Measurements from ENCODE around the gene CCNT2. TPM values are rescaled to one million over a fixed set of nuclear protein-coding genes. Genes with fewer than 3 reads are reported as not detected.
"Not testable (repeated sequence)": the region's sequence is repeated elsewhere in the genome, so short reads cannot be mapped to it uniquely, and the experiment has no call there.

CCNT2 gene
- total RNA-seq, result 101 TPM

GRCh38 chr2:134918526-134919340 lies at the start of gene CCNT2:
CCNT2 (plus strand) TSS chr2:134918822; CDS start chr2:134918855, 33 bp downstream.
- DNase-seq (ENCODE audit: low spot score), result peak; percentile 100

GRCh38 chr2:134869946-134870736 lies 48.5 kb upstream of the CCNT2 start:
- no peak for DNase-seq (ENCODE audit: low spot score)

DNA sequence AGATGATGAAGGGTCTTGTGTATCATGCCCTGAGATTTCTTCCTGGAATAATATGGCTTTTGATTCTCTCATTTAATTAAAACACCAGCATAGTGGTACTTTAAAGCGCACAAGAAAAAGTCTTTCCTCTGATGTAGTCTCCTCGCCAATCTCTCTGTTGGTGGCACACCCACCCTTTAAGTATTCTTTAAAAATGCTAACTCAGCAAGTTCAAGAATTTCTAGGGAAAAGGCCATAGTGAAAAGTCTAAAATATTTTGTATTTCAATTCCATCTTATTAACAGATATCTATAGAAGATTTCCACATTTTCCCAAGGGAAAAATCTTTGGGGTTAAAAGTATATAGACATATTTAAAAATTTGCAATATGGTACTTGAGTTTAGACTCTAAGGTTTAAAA lies 45.5 kb upstream of the CCNT2 start:
- no peak for DNase-seq (ENCODE audit: low spot score)

GRCh38 chr2:134875309-134875708 lies 43.3 kb upstream of the CCNT2 start:
- no peak for DNase-seq (ENCODE audit: low spot score)

- DNase-seq (ENCODE audit: low spot score), result no peak
These were observed 35.8 kb upstream of the CCNT2 start for GRCh38 chr2:134882773-134883172.

GRCh38 chr2:134883552-134884293 lies 34.9 kb upstream of the CCNT2 start:
- no peak for DNase-seq (ENCODE audit: low spot score)

GRCh38 chr2:134884435-134884834 lies 34.2 kb upstream of the CCNT2 start:
- no peak for DNase-seq (ENCODE audit: low spot score)

GRCh38 chr2:134892282-134893035 lies 26.2 kb upstream of the CCNT2 start:
- no peak for DNase-seq (ENCODE audit: low spot score)

GRCh38 chr2:134897932-134898331 lies 20.7 kb upstream of the CCNT2 start:
- no peak for DNase-seq (ENCODE audit: low spot score)

DNA sequence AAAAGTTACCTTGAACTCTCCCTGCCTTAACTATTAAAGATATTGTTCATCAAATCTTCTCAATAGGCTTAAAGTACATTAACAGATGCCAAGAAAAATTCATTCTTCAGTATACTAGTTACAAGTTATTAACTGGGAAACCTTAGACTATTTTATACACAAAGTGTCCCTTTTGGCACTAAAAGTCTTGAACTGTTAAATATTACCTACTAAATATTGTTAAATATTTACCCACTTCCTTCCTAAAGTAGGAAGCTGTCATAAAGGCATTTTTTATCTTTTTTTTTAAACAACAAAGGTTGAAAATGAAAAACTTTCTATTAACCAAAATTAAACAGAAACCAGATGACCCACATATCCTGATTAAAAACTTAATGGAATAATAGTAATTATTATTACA lies 19.4 kb upstream of the CCNT2 start:
- no peak for DNase-seq (ENCODE audit: low spot score)

DNA sequence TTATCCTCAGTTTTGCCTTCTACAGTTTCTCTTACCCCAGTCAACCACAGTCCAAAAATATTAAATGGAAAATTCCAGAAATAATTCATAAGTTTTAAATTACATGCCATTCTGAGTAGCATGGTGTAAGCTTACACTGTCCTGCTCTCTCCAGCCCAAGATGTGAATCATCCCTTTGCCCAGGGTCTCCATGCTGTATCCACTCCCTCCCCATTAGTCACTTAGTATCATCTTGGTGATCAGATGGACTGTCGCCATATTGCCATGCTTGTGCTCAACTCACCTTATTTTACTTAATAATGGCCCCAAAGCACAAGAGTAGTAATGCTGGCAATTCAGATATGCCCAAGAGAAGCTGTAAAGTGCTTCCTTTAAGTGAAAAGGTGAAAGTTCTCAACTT lies 18.5 kb upstream of the CCNT2 start:
- no peak for DNase-seq (ENCODE audit: low spot score)

DNA sequence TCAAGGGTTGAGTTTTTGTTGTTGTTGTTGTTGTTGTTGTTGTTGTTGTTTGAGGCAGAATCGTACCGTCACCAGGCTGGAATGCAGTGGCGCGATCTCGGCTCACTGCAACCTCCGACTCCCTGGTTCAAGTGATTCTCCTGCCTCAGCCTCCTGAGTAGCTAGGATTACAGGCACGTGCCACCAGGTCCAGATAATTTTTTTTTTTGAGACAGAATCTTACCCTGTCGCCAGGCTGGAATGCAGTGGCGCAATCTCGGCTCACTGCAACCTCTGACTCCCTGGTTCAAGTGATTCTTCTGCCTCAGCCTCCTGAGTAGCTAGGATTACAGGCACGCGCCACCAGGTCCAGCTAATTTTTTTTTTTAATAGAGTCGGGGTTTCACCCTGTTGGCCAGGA lies 14.9 kb upstream of the CCNT2 start:
- DNase-seq (ENCODE audit: low spot score), result not testable (repeated sequence)

DNA sequence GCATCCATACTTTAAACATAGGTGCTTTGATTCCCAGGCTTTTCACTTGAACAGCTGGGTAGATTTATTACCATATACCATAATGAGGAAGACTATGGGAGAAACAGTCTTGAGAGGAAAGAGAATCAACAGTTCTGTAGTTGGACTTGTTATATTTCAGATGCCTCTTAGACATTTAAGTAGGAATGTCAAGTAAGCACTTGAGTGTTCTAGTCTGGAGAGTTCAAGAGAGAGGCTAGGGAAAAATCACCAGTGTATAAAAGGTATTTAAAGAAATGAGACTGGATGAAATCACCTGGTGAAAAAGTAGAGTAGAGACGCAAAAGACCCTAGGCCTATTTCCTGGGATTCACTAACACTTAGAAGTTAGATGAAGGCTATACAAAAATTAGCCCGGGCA lies 13.5 kb upstream of the CCNT2 start:
- no peak for DNase-seq (ENCODE audit: low spot score)

DNA sequence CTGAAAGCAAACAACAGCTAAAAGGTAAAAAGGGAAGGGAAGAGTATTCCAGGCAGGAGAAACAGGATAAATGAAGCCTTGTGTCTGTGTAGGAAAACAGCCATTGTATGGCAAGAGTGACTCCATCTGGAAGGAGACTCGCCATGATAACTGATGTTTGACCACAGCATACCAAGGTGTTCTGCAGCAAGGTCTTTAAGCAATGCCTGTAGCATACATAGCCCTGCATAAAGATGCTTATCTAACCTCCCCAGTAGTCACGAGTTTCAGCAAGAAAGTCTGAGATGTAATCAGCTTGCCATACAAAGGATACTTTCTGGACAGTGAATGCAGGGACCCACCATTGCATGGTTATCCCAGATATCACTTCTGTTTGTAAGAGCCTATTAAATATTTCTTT lies 11.9 kb upstream of the CCNT2 start:
- DNase-seq (ENCODE audit: low spot score), result no peak

DNA sequence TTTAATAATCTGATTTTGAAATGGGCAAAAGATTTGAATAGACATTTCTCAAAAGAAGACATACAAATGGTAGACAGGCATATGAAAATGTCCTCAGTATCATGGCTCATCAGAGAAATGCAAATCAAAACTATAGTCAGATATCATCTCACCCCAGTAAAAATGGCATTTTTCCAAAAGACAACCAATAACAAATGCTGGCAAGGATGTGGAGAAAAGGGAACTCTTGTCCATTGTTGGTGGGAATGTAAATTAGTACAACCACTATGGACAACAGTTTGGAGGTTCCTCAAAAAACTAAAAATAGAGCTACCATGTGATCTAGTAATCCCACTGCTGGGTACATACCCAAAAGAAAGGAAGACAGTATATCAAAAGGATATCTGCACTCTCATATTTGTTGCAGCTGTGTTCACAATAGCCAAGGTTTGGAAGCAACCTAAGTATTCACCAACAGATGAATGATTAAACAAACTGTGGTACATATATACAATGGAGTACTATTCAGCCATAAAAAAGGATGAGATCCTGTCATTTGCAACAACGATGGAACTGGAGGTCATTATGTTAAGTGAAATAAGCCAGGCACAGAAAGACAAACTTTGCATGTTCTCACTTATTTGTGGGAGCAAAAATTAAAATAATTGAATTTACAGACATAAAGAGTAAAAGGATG lies 11.0 kb upstream of the CCNT2 start:
- not testable (repeated sequence) for DNase-seq (ENCODE audit: low spot score)

DNA sequence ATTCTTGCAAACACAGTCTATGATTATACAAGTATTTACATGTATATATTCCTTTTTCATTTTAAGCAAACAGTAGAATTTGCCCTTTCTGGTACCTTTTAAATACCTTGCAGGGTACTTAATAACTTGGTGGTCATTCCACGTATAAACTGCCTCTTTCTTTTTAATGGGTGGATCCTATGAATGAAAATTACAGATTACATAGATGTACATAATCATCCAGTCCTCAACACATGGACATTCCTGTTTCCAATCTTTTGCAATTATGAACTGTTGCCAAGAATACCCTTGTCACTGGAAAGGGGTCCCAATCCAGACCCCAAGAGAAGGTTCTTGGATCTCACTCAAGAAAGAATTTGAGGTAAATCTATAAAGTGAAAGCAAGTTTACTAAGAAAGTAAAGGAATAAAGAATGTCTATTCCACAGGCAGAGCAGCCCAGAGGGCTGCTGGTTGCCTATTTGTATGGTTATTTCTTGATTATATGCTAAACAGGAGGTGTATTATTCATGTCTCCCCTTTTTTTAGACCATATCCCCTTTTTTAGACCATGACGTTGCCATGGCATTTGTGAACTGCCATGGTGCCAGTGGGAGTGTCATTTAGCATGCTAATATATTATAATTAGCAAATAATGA lies 7.7 kb upstream of the CCNT2 start:
- no peak for DNase-seq (ENCODE audit: low spot score)

DNA sequence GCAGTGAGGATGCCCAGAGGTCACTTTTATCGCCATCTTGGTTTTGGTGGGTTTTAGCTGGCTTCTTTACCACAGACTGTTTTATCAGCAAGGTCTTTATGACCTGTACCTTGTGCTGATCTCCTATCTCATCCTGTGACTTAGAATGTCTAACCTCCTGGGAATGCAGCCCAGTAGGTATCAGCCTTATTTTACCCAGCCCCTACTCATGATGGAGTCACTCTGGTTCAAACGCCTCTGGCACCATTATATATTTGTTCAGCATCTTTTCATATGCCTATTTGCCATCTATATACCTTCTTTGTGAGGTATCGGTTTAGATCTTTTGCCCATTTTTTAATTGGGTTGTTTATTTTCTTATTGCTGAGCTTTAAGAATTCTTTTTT lies 7.2 kb upstream of the CCNT2 start:
- no peak for DNase-seq (ENCODE audit: low spot score)

GRCh38 chr2:134912361-134912760 lies 6.3 kb upstream of the CCNT2 start:
- no peak for DNase-seq (ENCODE audit: low spot score)

DNA sequence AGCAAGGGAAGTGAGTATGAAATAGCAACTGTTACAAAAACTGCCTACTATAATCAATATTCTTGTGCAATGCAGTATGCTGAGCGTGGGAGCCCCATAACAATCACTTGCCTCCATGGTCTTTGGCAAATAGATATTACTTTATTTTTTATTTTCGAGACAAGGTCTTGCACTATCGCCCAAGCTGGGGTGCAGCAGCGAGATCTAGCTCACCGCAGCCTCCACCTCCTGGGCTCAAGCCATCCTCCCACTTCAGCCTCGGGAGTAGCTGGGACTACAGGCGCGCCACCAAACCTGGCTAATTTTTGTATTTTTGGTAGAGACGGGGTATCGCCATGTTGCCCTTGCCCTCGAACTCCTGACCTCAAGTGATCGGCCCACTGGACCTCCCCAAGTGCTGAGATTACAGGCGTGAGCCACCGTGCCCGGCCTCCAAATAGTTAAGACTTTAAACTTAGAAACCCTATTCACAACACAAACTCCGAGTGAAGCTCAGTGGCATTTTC lies 1.2 kb upstream of the CCNT2 start:
- peak; percentile 43 for DNase-seq (ENCODE audit: low spot score)

DNA sequence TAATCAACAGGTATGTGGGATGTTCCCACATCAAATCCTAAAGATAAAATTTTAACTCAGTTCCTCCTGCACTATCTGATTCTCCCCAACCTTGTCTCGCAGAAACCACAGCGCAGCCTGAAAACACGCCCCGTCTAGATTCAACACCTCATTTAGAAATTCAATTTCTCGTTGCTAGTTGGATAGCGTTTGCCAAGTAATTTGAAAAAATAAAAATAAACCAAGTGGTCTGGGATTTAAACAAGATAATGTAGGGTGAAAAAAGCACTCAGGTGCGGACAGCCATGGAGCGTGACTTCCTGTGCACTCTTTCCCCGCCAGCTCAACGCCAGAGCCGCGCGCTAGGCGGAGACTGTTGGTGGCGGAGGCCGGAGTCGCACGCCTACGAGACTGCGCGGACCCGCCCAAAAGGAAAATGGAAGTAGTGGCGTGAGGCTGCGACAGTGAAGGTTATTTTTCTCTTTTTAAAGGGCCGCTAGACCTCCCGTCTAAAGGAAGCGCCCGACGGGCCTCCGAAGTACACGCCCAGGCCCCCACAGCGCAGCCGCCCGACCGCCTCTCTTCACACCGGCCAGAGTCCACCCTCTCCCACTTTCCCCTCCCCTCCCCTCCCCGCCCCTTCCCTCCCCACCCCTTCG lies 615 bp upstream of the CCNT2 start:
- DNase-seq (ENCODE audit: low spot score), result no peak
